SK-N-SH (cell line): Measurements from ENCODE around the gene WSCD1.

Experiments used
- EZH2phosphoT487 ChIP-seq: fragments of 200-600 bp; sonication (generic); IDR thresholded peaks from 2 replicates; pipeline ENCODE4 v1.6.1; 2017; ENCODE audit warnings: low read depth, mixed run types, mild to moderate bottlenecking, antibody characterized with exemption, moderate library complexity, borderline replicate concordance
- TF ChIP-seq, protein P1 (sequence below): fragments of 200-600 bp; sonication (generic); IDR thresholded peaks from 2 replicates; pipeline ENCODE4 v1.6.1; 2017; ENCODE audit warnings: antibody characterized with exemption, mild to moderate bottlenecking, moderate library complexity

GRCh38 chr17:6107791-6108190 is 37.6 kb downstream of the WSCD1 start:
- TF ChIP-seq, protein P1, sequence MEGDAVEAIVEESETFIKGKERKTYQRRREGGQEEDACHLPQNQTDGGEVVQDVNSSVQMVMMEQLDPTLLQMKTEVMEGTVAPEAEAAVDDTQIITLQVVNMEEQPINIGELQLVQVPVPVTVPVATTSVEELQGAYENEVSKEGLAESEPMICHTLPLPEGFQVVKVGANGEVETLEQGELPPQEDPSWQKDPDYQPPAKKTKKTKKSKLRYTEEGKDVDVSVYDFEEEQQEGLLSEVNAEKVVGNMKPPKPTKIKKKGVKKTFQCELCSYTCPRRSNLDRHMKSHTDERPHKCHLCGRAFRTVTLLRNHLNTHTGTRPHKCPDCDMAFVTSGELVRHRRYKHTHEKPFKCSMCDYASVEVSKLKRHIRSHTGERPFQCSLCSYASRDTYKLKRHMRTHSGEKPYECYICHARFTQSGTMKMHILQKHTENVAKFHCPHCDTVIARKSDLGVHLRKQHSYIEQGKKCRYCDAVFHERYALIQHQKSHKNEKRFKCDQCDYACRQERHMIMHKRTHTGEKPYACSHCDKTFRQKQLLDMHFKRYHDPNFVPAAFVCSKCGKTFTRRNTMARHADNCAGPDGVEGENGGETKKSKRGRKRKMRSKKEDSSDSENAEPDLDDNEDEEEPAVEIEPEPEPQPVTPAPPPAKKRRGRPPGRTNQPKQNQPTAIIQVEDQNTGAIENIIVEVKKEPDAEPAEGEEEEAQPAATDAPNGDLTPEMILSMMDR, result no peak
- no peak for TF ChIP-seq EZH2phosphoT487
